ENCODE results near the gene JAM3.

The JAM3 gene

DNA sequence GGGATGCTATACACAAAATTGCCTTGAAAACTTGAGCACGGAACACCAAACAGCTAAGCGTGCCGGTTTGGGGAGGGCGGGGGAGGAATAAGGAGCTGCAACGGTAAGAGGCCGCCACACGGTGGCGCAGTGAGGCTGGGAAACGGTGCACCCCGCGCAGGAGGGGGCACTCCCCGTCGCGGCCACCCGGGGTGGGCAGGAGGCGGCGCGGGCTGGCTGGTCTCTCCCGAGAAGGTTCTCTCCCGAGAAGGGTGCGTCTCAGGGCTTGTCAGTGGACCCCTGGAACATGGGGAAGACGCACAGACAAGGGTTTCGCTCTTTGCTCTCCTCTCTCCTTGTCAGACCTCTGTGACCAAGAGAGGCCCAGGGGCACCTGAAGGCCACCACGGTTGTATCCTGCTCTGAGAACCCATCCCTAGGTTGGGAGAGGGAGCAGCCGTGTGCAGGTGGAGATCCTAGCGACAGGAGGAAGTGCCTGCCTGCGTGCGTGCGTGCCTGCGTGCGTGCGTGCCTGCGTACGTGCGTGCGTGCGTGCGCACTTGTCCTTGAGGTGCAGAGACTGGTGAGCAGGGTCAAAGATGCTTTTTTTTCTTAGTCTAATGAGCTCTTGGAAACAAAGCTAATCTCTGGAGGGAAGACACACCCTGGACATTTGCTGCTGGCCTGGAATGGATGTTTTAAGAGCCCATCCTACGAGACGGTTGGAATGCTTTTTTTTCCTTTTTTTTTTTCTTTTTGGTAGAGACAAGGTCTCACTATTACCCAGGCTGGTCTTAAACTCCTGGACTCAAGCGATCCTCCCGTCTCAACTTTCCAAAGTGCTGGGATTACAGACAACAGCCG, 18.1 kb upstream of the JAM3 start:
- Histone ChIP-seq H3K4me3 (ENCODE audit: low read length) (no peak overlapping the region), H3K4me2 (ENCODE audit: low read length) (no peak overlapping the region)

DNA sequence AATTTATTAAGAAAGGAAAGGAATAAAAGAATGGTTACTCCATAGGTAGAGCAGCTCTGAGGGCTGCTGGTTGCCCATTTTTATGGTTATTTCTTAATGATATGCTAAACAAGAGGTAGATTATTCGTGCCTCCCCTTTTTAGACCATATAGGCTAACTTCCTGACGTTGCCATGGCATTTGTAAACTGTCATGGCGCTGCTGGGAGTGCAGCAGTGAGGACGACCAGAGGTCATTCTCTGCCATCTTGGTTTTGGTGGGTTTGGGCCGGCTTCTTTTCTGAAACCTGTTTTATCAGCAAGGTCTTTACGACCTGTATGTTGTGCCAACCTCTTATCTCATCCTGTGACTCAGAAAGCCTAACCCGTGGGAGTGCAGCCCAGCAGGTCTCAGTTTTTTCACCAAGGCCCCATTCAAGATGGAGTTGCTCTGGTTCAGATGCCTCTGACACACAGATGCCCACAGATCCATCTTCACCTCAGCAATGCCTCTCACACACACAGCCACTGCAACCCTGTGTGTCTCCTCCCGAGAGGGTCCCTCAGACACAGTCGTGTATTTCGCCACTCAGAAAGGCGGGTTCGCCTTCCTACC, 16.4 kb upstream of the JAM3 start:
- H3K27me3 ChIP-seq (ENCODE audit: control insufficient read depth, low read length) = no peaks in the 10 kb centered on the region
- TF ChIP-seq EZH2phosphoT487 (IDR thresholded peaks at IDR 0.05; ENCODE audit: borderline replicate concordance, low read length) = no peak
- TF ChIP-seq, protein P1, sequence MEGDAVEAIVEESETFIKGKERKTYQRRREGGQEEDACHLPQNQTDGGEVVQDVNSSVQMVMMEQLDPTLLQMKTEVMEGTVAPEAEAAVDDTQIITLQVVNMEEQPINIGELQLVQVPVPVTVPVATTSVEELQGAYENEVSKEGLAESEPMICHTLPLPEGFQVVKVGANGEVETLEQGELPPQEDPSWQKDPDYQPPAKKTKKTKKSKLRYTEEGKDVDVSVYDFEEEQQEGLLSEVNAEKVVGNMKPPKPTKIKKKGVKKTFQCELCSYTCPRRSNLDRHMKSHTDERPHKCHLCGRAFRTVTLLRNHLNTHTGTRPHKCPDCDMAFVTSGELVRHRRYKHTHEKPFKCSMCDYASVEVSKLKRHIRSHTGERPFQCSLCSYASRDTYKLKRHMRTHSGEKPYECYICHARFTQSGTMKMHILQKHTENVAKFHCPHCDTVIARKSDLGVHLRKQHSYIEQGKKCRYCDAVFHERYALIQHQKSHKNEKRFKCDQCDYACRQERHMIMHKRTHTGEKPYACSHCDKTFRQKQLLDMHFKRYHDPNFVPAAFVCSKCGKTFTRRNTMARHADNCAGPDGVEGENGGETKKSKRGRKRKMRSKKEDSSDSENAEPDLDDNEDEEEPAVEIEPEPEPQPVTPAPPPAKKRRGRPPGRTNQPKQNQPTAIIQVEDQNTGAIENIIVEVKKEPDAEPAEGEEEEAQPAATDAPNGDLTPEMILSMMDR (IDR thresholded peaks at IDR 0.05; ENCODE audit: low read depth, low read length, poor library complexity, severe bottlenecking) = no peak
- H3K79me2 ChIP-seq (ENCODE audit: control insufficient read depth, low read length) = no peaks in the 10 kb centered on the region
- no peaks in the 10 kb centered on the region for H3K4me1 ChIP-seq (ENCODE audit: control insufficient read depth, low read length)
- no peaks in the 10 kb centered on the region for H3K9me2 ChIP-seq (replicated peaks; ENCODE audit: control insufficient read depth, low read length)
- H3K4me3 ChIP-seq (ENCODE audit: low read length) = no peak overlapping the region
- H3K27ac ChIP-seq (ENCODE audit: low read depth, low read length) = no peak overlapping the region
- no peaks in the 10 kb centered on the region for H3K9me3 ChIP-seq (ENCODE audit: control insufficient read depth, insufficient read depth, low read length)
- H3F3A ChIP-seq (ENCODE audit: control insufficient read depth, insufficient read depth) = no peaks in the 10 kb centered on the region
- no peaks in the 10 kb centered on the region for H3K36me3 ChIP-seq (ENCODE audit: control insufficient read depth, low read length)
- H3K4me2 ChIP-seq (ENCODE audit: low read length) = no peak overlapping the region
- H4K20me1 ChIP-seq (ENCODE audit: control insufficient read depth, insufficient read depth, low read depth, low read length) = no peaks in the 10 kb centered on the region

More for the DNA sequence above, 18.1 kb upstream of the JAM3 start:
- no peak for TF ChIP-seq EZH2phosphoT487 (IDR thresholded peaks at IDR 0.05; ENCODE audit: borderline replicate concordance, low read length)
- TF ChIP-seq, protein P1 (IDR thresholded peaks at IDR 0.05; ENCODE audit: low read depth, low read length, poor library complexity, severe bottlenecking) = peak; percentile 88
- Histone ChIP-seq H3K4me1 (ENCODE audit: control insufficient read depth, low read length) (no peaks in the 10 kb centered on the region), H3K27ac (ENCODE audit: low read depth, low read length) (no peak overlapping the region), H3K36me3 (ENCODE audit: control insufficient read depth, low read length) (no peaks in the 10 kb centered on the region), H3K9me2 (replicated peaks; ENCODE audit: control insufficient read depth, low read length) (no peaks in the 10 kb centered on the region), H3F3A (ENCODE audit: control insufficient read depth, insufficient read depth) (no peaks in the 10 kb centered on the region), H4K20me1 (ENCODE audit: control insufficient read depth, insufficient read depth, low read depth, low read length) (no peaks in the 10 kb centered on the region), H3K79me2 (ENCODE audit: control insufficient read depth, low read length) (no peaks in the 10 kb centered on the region), H3K9me3 (ENCODE audit: control insufficient read depth, insufficient read depth, low read length) (no peaks in the 10 kb centered on the region), H3K27me3 (ENCODE audit: control insufficient read depth, low read length) (no peaks in the 10 kb centered on the region)

DNA sequence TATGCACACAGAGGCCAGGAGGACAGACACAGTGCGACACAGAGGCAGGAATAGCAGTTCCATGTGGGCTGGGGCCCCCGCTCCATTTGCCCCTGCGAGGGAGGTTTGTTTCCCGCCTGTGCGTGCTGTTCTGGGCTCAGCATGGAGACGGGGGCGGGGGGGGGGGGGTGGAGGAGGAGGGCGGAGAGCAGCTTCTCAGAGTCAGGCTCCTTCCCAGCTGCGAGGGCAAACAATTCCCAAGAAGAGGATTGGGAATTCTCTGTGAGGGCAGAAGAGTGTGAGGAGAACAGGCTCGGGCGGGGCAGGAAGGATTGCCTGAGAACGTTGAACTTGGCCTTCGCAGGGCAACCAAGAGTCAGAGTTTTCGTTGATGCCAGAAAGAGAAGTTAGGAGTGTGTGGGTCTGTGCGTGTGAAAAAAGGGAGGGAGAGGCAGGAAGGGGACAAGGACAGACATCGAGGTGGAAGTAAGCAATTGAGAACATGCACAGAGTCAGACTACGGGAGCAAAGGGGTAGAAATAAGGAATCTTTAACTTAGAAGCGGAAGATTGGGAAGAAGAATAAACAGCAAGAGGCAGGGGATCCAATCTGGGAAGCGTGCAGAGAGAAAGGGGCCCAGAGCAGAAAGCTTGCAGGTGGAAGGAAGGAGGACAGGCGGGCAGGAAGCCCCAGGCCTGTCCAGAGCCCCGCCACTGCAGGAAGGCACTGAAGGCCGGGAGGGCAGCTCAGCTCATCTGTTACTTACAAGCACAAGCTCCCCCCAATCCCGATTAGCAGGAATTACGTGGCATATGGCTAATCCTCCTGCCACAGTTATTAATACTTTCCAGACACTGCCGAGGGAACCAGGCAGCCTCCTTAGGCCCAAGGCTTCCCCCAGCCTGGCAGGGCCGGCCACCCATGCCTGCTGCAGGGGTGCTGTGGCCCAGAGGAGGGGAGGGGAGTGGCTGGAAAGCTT, 15.6 kb upstream of the JAM3 start:
- no peaks in the 10 kb centered on the region for H3F3A ChIP-seq (ENCODE audit: control insufficient read depth, insufficient read depth)
- no peaks in the 10 kb centered on the region for H3K9me3 ChIP-seq (ENCODE audit: control insufficient read depth, insufficient read depth, low read length)
- H3K36me3 ChIP-seq (ENCODE audit: control insufficient read depth, low read length) = no peaks in the 10 kb centered on the region
- H3K4me1 ChIP-seq (ENCODE audit: control insufficient read depth, low read length) = no peaks in the 10 kb centered on the region
- H3K4me2 ChIP-seq (ENCODE audit: low read length) = no peak overlapping the region
- no peaks in the 10 kb centered on the region for H3K79me2 ChIP-seq (ENCODE audit: control insufficient read depth, low read length)
- no peak overlapping the region for H3K4me3 ChIP-seq (ENCODE audit: low read length)
- H3K9me2 ChIP-seq (replicated peaks; ENCODE audit: control insufficient read depth, low read length) = no peaks in the 10 kb centered on the region
- H3K27me3 ChIP-seq (ENCODE audit: control insufficient read depth, low read length) = no peaks in the 10 kb centered on the region
- no peak overlapping the region for H3K27ac ChIP-seq (ENCODE audit: low read depth, low read length)
- H4K20me1 ChIP-seq (ENCODE audit: control insufficient read depth, insufficient read depth, low read depth, low read length) = no peaks in the 10 kb centered on the region
- no peak for TF ChIP-seq EZH2phosphoT487 (IDR thresholded peaks at IDR 0.05; ENCODE audit: borderline replicate concordance, low read length)
- TF ChIP-seq, protein P1 (IDR thresholded peaks at IDR 0.05; ENCODE audit: low read depth, low read length, poor library complexity, severe bottlenecking) = no peak

All from DOHH2 (cell line).